PFSK-1 (cell line): Measurements from ENCODE around the gene BPIFA2.

ENCODE experiments used
- POLR2AphosphoS5 ChIP-seq: IDR thresholded peaks from 2 replicates; pipeline ENCODE4 v1.6.1; 2012; ENCODE audit warnings: low read depth, mild to moderate bottlenecking, control low read depth, low read length, moderate library complexity
- SIN3A ChIP-seq: IDR thresholded peaks from 2 replicates; pipeline ENCODE4 v1.6.1; 2012; ENCODE audit warnings: mild to moderate bottlenecking, low read length, moderate library complexity, borderline replicate concordance; ENCODE audit not compliant: insufficient read depth
- TAF1 ChIP-seq: IDR thresholded peaks from 2 replicates; pipeline ENCODE4 v1.6.1; 2012; ENCODE audit warnings: low read length, control low read depth, borderline replicate concordance; ENCODE audit not compliant: insufficient read depth
- TF ChIP-seq, protein P1 (sequence below), 2 experiments: IDR thresholded peaks; 2 replicates each; pipeline versions ENCODE4 v1.6.1 to v1.8.0; 2011 to 2012; ENCODE audit warnings: low read depth in 2 of 2, low read length in 2 of 2, control low read depth in 1 of 2, inconsistent platforms in 1 of 2, mild to moderate bottlenecking in 1 of 2, moderate library complexity in 1 of 2; ENCODE audit not compliant: insufficient read depth in 1 of 2

DNA sequence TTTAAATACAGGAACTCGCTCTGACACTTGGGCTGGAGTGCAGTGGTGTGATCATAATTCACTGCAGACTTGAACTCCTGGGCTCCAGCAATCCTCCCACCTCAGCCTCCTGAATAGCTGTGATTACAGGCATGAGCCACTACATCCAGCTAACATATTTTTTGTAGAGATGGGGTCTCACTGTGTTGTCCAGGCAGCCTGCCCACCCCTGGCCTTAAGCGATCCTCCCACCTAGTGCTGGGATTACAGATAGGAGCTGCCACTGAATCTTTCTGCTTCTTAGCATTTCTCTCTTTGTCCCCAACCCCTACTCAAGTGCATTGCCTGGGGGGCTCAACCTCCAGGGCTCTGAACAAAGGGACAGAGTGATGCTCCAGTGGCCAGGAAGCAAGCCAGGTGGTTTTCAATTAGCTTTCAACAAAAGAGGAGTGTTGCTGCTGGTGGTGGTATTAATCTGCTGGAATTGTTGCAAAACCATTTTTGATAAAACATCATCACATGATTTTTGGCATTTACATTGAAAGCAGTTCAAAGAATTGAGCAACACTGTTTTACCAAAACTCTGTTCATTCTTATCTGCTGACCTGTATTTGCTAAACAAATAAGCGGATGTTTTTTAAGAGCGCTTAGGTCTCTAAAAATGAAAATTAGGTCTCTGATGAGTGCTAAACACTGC, 40.4 kb upstream of the BPIFA2 start:
- TF ChIP-seq POLR2AphosphoS5 (no peak), SIN3A (no peak), TAF1 (no peak)
- TF ChIP-seq, protein P1, sequence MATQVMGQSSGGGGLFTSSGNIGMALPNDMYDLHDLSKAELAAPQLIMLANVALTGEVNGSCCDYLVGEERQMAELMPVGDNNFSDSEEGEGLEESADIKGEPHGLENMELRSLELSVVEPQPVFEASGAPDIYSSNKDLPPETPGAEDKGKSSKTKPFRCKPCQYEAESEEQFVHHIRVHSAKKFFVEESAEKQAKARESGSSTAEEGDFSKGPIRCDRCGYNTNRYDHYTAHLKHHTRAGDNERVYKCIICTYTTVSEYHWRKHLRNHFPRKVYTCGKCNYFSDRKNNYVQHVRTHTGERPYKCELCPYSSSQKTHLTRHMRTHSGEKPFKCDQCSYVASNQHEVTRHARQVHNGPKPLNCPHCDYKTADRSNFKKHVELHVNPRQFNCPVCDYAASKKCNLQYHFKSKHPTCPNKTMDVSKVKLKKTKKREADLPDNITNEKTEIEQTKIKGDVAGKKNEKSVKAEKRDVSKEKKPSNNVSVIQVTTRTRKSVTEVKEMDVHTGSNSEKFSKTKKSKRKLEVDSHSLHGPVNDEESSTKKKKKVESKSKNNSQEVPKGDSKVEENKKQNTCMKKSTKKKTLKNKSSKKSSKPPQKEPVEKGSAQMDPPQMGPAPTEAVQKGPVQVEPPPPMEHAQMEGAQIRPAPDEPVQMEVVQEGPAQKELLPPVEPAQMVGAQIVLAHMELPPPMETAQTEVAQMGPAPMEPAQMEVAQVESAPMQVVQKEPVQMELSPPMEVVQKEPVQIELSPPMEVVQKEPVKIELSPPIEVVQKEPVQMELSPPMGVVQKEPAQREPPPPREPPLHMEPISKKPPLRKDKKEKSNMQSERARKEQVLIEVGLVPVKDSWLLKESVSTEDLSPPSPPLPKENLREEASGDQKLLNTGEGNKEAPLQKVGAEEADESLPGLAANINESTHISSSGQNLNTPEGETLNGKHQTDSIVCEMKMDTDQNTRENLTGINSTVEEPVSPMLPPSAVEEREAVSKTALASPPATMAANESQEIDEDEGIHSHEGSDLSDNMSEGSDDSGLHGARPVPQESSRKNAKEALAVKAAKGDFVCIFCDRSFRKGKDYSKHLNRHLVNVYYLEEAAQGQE (IDR thresholded peaks at IDR 0.05; ENCODE audit: insufficient read depth in 1 of 2, low read depth in 2 of 2, low read length in 2 of 2): no peak
